H1 (cell line): Measurements from ENCODE around the gene NDUFS4.

Experiments
- POLR2A ChIP-seq, 2 experiments: IDR thresholded peaks; 1 replicate in 1 of 2; 2 replicates in 1 of 2; pipeline ENCODE4 v1.6.1; 2011; ENCODE audit warnings: low read depth in 2 of 2, low read length in 2 of 2, mild to moderate bottlenecking in 2 of 2; ENCODE audit errors: control extremely low read depth in 1 of 2
- TF ChIP-seq, protein P1 (sequence below), 3 experiments: IDR thresholded peaks; 1 replicate in 2 of 3; 2 replicates in 1 of 3; pipeline versions ENCODE4 v1.5.1 to v1.6.1; 2011; ENCODE audit warnings: low read length in 3 of 3, mild to moderate bottlenecking in 3 of 3, inconsistent platforms in 2 of 3, low read depth in 1 of 3, moderate library complexity in 1 of 3; ENCODE audit not compliant: insufficient read depth in 1 of 3; ENCODE audit errors: control extremely low read depth in 1 of 3

DNA sequence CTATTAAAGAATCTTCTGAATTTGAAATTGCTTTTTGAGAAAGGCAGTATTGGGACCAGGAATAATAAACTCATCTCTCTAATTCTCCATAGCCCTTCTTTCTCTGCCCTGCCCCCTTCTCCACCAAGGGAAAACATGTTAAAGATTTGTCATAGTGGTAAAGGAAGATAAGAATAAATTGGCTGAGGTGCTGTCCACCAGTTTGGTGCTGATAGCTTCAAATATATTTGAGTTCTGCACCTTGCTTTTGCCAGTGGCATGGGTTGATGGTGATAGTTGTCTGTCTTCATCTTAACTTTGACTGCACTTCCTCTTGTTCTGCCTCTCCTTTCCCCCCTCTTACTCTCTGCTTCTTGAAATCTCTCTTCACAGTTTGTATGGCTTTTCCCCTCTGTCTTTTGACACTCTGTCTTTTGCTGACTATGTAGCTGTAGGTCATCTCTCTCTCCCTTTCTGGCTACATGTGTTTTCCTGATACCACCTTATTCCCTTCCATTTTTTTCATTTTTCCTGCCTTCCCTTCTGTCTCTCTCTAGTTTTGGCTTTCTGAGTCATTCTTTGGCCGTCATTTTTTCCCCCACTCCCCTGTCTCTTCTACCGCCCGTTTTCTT, 56.6 kb downstream of the NDUFS4 start:
- TF ChIP-seq, protein P1, sequence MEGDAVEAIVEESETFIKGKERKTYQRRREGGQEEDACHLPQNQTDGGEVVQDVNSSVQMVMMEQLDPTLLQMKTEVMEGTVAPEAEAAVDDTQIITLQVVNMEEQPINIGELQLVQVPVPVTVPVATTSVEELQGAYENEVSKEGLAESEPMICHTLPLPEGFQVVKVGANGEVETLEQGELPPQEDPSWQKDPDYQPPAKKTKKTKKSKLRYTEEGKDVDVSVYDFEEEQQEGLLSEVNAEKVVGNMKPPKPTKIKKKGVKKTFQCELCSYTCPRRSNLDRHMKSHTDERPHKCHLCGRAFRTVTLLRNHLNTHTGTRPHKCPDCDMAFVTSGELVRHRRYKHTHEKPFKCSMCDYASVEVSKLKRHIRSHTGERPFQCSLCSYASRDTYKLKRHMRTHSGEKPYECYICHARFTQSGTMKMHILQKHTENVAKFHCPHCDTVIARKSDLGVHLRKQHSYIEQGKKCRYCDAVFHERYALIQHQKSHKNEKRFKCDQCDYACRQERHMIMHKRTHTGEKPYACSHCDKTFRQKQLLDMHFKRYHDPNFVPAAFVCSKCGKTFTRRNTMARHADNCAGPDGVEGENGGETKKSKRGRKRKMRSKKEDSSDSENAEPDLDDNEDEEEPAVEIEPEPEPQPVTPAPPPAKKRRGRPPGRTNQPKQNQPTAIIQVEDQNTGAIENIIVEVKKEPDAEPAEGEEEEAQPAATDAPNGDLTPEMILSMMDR (IDR thresholded peaks at IDR 0.05; ENCODE audit: control extremely low read depth in 1 of 3, insufficient read depth in 1 of 3, low read depth in 1 of 3, low read length in 3 of 3) = no peak
- no peak for TF ChIP-seq POLR2A (IDR thresholded peaks at IDR 0.05; ENCODE audit: control extremely low read depth in 1 of 2, low read depth in 2 of 2, low read length in 2 of 2)
